GM12878 (cell line): ENCODE data around the gene HMX2. TPM values are rescaled to one million over a fixed set of nuclear protein-coding genes. Genes with fewer than 3 reads are reported as not detected.

ENCODE experiments used
- ATAC-seq: fragments of 200-7000 bp; cut with Tn5 transposase; 3 replicates; pipeline ENCODE4 v1.9.1; 2020; ENCODE audit warnings: mild to moderate bottlenecking, moderate library complexity
- BruUV-seq: library from RNA; stranded (reverse); fragments of 400-500 nt; replicated peaks from 2 replicates; lab custom pipeline; 2021; lab: Mats Ljungman, UMichigan
- CTCF ChIA-PET: fragments of 300-600 bp; sonication (Branson Sonifier 250); formaldehyde crosslinking; extraction: SDS; loops from one replicate; lab custom pipeline; 2021; ENCODE audit warnings: inconsistent platforms; lab: Yijun Ruan, JAX
- POLR2A ChIA-PET: fragments of 350-600 bp; formaldehyde crosslinking; extraction: SDS; loops from one replicate; lab custom pipeline; 2021; ENCODE audit warnings: inconsistent platforms; lab: Charles Lee
- RAD21 ChIA-PET: fragments of 300-600 bp; sonication (Branson Sonifier 250); formaldehyde crosslinking; loops from one replicate; lab custom pipeline; 2023; ENCODE audit warnings: antibody characterized with exemption; ENCODE audit not compliant: unreplicated experiment; lab: Charles Lee
- SMC1A ChIA-PET: fragments of 300-600 bp; sonication (Branson Sonifier 250); formaldehyde crosslinking; loops from one replicate; lab custom pipeline; 2023; ENCODE audit not compliant: unreplicated experiment, uncharacterized antibody; lab: Charles Lee
- DNase-seq: peaks from one replicate; pipeline ENCODE4 v3.0.0-alpha.2; 2011; ENCODE audit warnings: low read depth, low spot score
- FAIRE-seq: peaks from 3 replicates; lab custom pipeline; 2011; peaks lifted over from hg19 to GRCh38; lab: Jason Lieb, UNC
- H2AFZ ChIP-seq: 2 replicates; pipeline ENCODE4 v1.6.0; 2011; ENCODE audit warnings: low read depth, low read length, control low read depth; ENCODE audit not compliant: control insufficient read depth
- H3K27ac ChIP-seq: 2 replicates; pipeline ENCODE4 v1.5.1; 2011; ENCODE audit warnings: control low read depth; ENCODE audit not compliant: control insufficient read depth, insufficient read depth
- H3K27me3 ChIP-seq, 2 experiments: replicated peaks in 1 of 2; 2 replicates each; pipeline versions ENCODE4 v1.6.0 to v1.6.1; 2011; ENCODE audit warnings: low read length in 1 of 2; ENCODE audit not compliant: control insufficient read depth in 2 of 2, insufficient read depth in 2 of 2
- H3K36me3 ChIP-seq, 2 experiments: 2 replicates each; pipeline ENCODE4 v1.5.1; 2011; ENCODE audit warnings: low read length in 1 of 2; ENCODE audit not compliant: control insufficient read depth in 2 of 2, insufficient read depth in 2 of 2
- H3K4me1 ChIP-seq: 2 replicates; pipeline ENCODE4 v1.6.1; 2011; ENCODE audit warnings: mild to moderate bottlenecking, low read length, moderate library complexity, mixed read lengths; ENCODE audit not compliant: control insufficient read depth, insufficient read depth
- H3K4me2 ChIP-seq: 2 replicates; pipeline ENCODE4 v1.6.0; 2011; ENCODE audit warnings: control low read depth; ENCODE audit not compliant: control insufficient read depth, insufficient read depth
- H3K4me3 ChIP-seq: fragments of 200-600 bp; sonication (generic); 2 replicates; pipeline ENCODE4 v1.5.1; 2016
- H3K79me2 ChIP-seq: 2 replicates; pipeline ENCODE4 v1.6.0; 2011; ENCODE audit warnings: low read length; ENCODE audit not compliant: control insufficient read depth, insufficient read depth
- H3K9ac ChIP-seq: 2 replicates; pipeline ENCODE4 v1.8.0; 2011; ENCODE audit warnings: low read length, control low read depth, mixed read lengths; ENCODE audit not compliant: control insufficient read depth, insufficient read depth
- H3K9me3 ChIP-seq: replicated peaks from 3 replicates; pipeline ENCODE4 v1.5.1; 2011; ENCODE audit warnings: mild to moderate bottlenecking, low read length; ENCODE audit not compliant: control insufficient read depth, insufficient read depth
- H4K20me1 ChIP-seq: 2 replicates; pipeline ENCODE4 v1.6.0; 2011; ENCODE audit not compliant: control insufficient read depth, insufficient read depth
- CEBPZ ChIP-seq: fragments of 150-350 bp; IDR thresholded peaks from 2 replicates; pipeline ENCODE4 v1.6.1; 2016; ENCODE audit warnings: low read depth, low read length
- CREB1 ChIP-seq: IDR thresholded peaks from 2 replicates; pipeline ENCODE4 v1.6.1; 2012; ENCODE audit warnings: low read depth, mild to moderate bottlenecking, inconsistent platforms
- EP300 ChIP-seq, 2 experiments: fragments of 150-350 bp in 1 of 2; IDR thresholded peaks; 2 replicates each; pipeline ENCODE4 v1.6.1; 2011 to 2012; ENCODE audit warnings: low read depth in 2 of 2, low read length in 2 of 2, borderline replicate concordance in 1 of 2, improper control_type of control experiment in 1 of 2, inconsistent platforms in 1 of 2; ENCODE audit not compliant: control insufficient read depth in 1 of 2
- HDGF ChIP-seq: fragments of 450-650 bp; IDR thresholded peaks from 2 replicates; pipeline ENCODE4 v1.6.1; 2016; ENCODE audit warnings: antibody characterized with exemption
- HSF1 ChIP-seq: fragments of 150-350 bp; IDR thresholded peaks from 2 replicates; pipeline ENCODE4 v1.6.1; 2014; ENCODE audit warnings: mild to moderate bottlenecking, low read depth, low read length
- MYC ChIP-seq: IDR thresholded peaks from 2 replicates; pipeline ENCODE4 v1.6.1; 2011; ENCODE audit warnings: mild to moderate bottlenecking, low read length, moderate library complexity, inconsistent platforms; ENCODE audit not compliant: insufficient read depth, insufficient replicate concordance, insufficient read length, severe bottlenecking
- PAX5 ChIP-seq: IDR thresholded peaks from 2 replicates; pipeline ENCODE4 v1.6.1; 2011; ENCODE audit warnings: low read depth, low read length, borderline replicate concordance
- SP1 ChIP-seq: IDR thresholded peaks from one replicate; pipeline ENCODE4 v1.6.1; 2011; ENCODE audit warnings: low read depth, low read length
- SPI1 ChIP-seq: IDR thresholded peaks from 2 replicates; pipeline ENCODE4 v1.6.1; 2011; ENCODE audit warnings: low read depth, mild to moderate bottlenecking, low read length, moderate library complexity, borderline replicate concordance; ENCODE audit not compliant: insufficient read depth
- TCF3 ChIP-seq: IDR thresholded peaks from 2 replicates; pipeline ENCODE4 v1.6.1; 2012; ENCODE audit warnings: low read depth, mild to moderate bottlenecking, low read length, borderline replicate concordance; ENCODE audit not compliant: insufficient read depth
- WRNIP1 ChIP-seq: IDR thresholded peaks from 2 replicates; pipeline ENCODE4 v1.6.1; 2011; ENCODE audit warnings: low read depth, low read length, improper control_type of control experiment, borderline replicate concordance
- ZBED1 ChIP-seq: IDR thresholded peaks from 2 replicates; pipeline ENCODE4 v1.6.1; 2016; ENCODE audit warnings: borderline replicate concordance
- ZNF217 ChIP-seq: fragments of 450-650 bp; IDR thresholded peaks from 2 replicates; pipeline ENCODE4 v1.6.1; 2017; ENCODE audit warnings: antibody characterized with exemption, mild to moderate bottlenecking
- WGBS: methylation state at CpG from one replicate; pipeline ENCODE4 v1.1.6; 2016; ENCODE audit warnings: low lambda C conversion rate; ENCODE audit not compliant: insufficient replicate concordance, insufficient coverage; ENCODE audit errors: missing lambda C conversion rate; 5-methylcytosine and 5-hydroxymethylcytosine counted together
- in situ Hi-C: fragments of 300-500 bp; cut with MboI; formaldehyde crosslinking; loops from 9 replicates; pipeline ENCODE4 v1.14.3; 2018; ENCODE audit warnings: mixed read lengths
- intact Hi-C: fragments of 100-400 bp; cut with micrococcal nuclease; formaldehyde crosslinking; loops from one replicate; pipeline ENCODE4 v1.14.2; 2022; ENCODE audit not compliant: unreplicated experiment
- polyA plus RNA-seq, 11 experiments: library from polyadenylated mRNA; depleted of rRNA in 4 of 11; unstranded in 6 of 11; stranded (reverse) in 5 of 11; fragments of >200 nt; fragmentation: Nextera tagmentation in 4 of 11; fragmentation: Illumina TruSeq in 1 of 11; extraction: Ambion mirVana in 4 of 11; extraction: Trizol in 1 of 11; gene quantifications; 1 replicate in 1 of 11; 2 replicates in 10 of 11; pipeline versions ENCODE4 v1.2.1 to v1.2.3, GENCODE V29; 2011 to 2016; ENCODE audit warnings: inconsistent platforms in 2 of 11, missing spikeins in 2 of 11, low read depth in 1 of 11
- total RNA-seq, 4 experiments: library from RNA; depleted of rRNA in 3 of 4; stranded (reverse); fragments of >200 nt in 3 of 4; fragmentation: Illumina TruSeq in 1 of 4; extraction: Trizol in 1 of 4; gene quantifications; 2 replicates each; pipeline versions ENCODE4 v1.2.1 to v1.2.3, GENCODE V29; 2013 to 2021
- TF ChIP-seq, protein P1 (sequence below): fragments of 450-650 bp; IDR thresholded peaks from 2 replicates; pipeline ENCODE4 v1.6.1; 2017; ENCODE audit warnings: low read depth, mild to moderate bottlenecking, moderate library complexity
- TF ChIP-seq, protein P2 (sequence below): fragments of 450-650 bp; IDR thresholded peaks from 2 replicates; pipeline ENCODE4 v1.6.1; 2018; ENCODE audit warnings: mild to moderate bottlenecking, low read depth, moderate library complexity; ENCODE audit not compliant: partially characterized antibody

Gene HMX2
- total and polyA plus RNA-seq, 10 of the 15 experiments (the other 5 are each of a cell fraction or from before 2014, with no cell fraction given), result 1.4 to 31.3 (median 16.8) TPM; not detected in 1

DNA sequence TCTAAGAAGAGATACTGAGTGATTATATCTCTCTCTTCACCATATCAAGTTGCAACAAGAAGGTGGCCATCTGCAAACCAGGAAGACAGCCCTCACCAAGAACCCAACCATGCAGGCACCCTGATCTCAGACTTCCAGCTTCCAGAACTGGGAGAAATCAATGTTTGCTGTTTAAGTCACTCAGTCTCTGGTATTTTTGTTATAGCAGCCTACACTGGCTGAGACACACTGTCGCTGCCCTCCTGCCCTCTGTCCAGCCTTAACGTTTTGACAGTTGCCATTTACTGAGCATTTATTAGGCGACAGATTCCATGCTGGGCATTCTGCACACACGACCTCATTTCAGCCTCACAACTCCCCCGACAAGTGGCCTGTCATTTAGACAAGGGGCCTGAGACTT is 21.7 kb upstream of the HMX2 start:
- Histone ChIP-seq H2AFZ (no peak overlapping the region), H3K27ac (no peak overlapping the region), H3K79me2 (no peaks in the 10 kb centered on the region), H3K9ac (no peak overlapping the region), H3K9me3 (no peaks in the 10 kb centered on the region), H3K27me3 (peaks cover 0 to 2% of the 10 kb centered on the region in 2 experiments; a peak in 2 of 4 replicates), H3K4me1 (no peaks in the 10 kb centered on the region), H3K36me3 (no peaks in the 10 kb centered on the region), H3K4me3 (no peak overlapping the region), H3K4me2 (no peak overlapping the region), H4K20me1 (no peaks in the 10 kb centered on the region)
- ChIA-PET POLR2A (no interaction called here), CTCF (no interaction called here), SMC1A (interaction anchor here (0.9 kb wide), 1 partner anchor 40 kb away, joined by 3 read pairs; no protein-coding TSS in a partner anchor), RAD21 (no interaction called here)
- DNase-seq, result no peak
- intact Hi-C loops, result no loop called here
- no peak for FAIRE-seq
- WGBS, result 42% methylated on average over 5 of the region's 5 CpGs
- no TSS peak for BruUV-seq
- ATAC-seq, result no peak
- in situ Hi-C loops, result no loop called here
- TF ChIP-seq MYC (no peak), WRNIP1 (no peak), PAX5 (no peak), CEBPZ (no peak), EP300 (IDR thresholded peaks at IDR 0.05; ENCODE audit: borderline replicate concordance in 1 of 2, control insufficient read depth in 1 of 2, low read depth in 2 of 2, low read length in 2 of 2) (no peak), SPI1 (no peak), CREB1 (no peak), HDGF (no peak), SP1 (no peak), HSF1 (no peak), TCF3 (no peak), ZNF217 (no peak), ZBED1 (no peak)
- TF ChIP-seq, protein P1, sequence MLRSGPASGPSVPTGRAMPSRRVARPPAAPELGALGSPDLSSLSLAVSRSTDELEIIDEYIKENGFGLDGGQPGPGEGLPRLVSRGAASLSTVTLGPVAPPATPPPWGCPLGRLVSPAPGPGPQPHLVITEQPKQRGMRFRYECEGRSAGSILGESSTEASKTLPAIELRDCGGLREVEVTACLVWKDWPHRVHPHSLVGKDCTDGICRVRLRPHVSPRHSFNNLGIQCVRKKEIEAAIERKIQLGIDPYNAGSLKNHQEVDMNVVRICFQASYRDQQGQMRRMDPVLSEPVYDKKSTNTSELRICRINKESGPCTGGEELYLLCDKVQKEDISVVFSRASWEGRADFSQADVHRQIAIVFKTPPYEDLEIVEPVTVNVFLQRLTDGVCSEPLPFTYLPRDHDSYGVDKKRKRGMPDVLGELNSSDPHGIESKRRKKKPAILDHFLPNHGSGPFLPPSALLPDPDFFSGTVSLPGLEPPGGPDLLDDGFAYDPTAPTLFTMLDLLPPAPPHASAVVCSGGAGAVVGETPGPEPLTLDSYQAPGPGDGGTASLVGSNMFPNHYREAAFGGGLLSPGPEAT, result no peak
- TF ChIP-seq, protein P2, sequence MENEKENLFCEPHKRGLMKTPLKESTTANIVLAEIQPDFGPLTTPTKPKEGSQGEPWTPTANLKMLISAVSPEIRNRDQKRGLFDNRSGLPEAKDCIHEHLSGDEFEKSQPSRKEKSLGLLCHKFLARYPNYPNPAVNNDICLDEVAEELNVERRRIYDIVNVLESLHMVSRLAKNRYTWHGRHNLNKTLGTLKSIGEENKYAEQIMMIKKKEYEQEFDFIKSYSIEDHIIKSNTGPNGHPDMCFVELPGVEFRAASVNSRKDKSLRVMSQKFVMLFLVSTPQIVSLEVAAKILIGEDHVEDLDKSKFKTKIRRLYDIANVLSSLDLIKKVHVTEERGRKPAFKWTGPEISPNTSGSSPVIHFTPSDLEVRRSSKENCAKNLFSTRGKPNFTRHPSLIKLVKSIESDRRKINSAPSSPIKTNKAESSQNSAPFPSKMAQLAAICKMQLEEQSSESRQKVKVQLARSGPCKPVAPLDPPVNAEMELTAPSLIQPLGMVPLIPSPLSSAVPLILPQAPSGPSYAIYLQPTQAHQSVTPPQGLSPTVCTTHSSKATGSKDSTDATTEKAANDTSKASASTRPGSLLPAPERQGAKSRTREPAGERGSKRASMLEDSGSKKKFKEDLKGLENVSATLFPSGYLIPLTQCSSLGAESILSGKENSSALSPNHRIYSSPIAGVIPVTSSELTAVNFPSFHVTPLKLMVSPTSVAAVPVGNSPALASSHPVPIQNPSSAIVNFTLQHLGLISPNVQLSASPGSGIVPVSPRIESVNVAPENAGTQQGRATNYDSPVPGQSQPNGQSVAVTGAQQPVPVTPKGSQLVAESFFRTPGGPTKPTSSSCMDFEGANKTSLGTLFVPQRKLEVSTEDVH, result no peak
